ENCODE measurements around the gene RHBDD1. TPM values are rescaled to one million over a fixed set of nuclear protein-coding genes. Genes with fewer than 3 reads are reported as not detected.
A peak's percentile ranks its signal among the peaks of the same experiment; 100 is the strongest.

RHBDD1 gene
- total and polyA plus RNA-seq, 12 donors = 4.5 to 57.1 (median 33.7) TPM

DNA sequence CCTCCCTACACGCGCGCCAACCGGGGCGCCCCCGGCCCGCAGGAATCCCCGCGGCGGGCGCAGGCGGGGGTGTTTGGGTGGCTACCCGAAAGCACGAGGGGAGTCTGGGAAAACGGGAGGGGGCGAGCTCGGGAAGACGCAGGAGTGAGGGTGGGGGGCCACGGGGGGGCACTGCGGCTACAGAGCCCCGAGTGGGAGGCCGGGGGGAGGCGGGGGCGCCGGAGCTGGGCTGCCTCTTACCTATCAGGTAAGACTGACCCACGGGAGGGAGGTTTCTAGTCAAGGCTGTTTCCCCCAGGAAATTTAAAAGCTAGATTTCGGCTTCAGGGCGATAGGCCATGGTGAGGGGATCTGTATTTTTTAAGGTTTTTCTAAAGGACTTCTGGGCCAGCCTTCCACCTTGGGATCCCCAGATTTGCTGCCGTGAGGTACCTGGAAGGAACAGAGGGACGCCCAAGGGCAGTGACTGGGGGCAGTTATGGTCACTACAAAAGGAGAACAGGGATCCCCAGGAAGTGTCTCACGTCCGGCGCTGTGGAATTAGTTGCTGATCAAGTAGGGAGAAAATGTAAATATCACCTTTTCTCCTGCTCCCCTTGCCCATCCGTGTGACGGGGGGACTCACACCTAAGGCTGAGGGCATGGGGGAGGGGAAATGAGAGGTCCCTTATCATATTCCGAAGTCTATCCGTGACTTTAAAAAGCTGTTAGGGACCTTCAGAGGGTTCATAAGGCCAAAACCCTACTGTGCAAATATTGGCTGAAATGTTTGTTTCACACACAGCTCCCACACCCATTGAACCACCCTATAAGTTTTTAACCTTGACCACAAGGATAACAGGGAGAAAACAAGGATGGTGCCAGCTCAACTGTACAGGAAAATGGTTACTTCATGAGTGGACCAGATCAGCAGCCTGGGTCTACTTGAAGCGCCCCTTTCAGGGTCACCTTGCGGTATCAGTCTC lies 35.6 kb upstream of the RHBDD1 start:
- H3K4me1 ChIP-seq = peaks cover 3 to 60% (median 40%) of the 10 kb centered on the region in 9 donors
- peaks cover 0 to 65% (median 0%) of the 10 kb centered on the region in 7 donors for H3K27me3 ChIP-seq
- peaks cover 0 to 4% (median 0%) of the 10 kb centered on the region in 11 donors for H3K9me3 ChIP-seq
- peak overlapping the region; percentile 68 to 95 (median 84) for H3K4me3 ChIP-seq
- peaks cover 0 to 9% (median 0%) of the 10 kb centered on the region in 9 donors for H3K36me3 ChIP-seq
- ATAC-seq (no peak), DNase-seq (peak in 1 of 2 donors; percentile 42)
- TF ChIP-seq, protein P1, sequence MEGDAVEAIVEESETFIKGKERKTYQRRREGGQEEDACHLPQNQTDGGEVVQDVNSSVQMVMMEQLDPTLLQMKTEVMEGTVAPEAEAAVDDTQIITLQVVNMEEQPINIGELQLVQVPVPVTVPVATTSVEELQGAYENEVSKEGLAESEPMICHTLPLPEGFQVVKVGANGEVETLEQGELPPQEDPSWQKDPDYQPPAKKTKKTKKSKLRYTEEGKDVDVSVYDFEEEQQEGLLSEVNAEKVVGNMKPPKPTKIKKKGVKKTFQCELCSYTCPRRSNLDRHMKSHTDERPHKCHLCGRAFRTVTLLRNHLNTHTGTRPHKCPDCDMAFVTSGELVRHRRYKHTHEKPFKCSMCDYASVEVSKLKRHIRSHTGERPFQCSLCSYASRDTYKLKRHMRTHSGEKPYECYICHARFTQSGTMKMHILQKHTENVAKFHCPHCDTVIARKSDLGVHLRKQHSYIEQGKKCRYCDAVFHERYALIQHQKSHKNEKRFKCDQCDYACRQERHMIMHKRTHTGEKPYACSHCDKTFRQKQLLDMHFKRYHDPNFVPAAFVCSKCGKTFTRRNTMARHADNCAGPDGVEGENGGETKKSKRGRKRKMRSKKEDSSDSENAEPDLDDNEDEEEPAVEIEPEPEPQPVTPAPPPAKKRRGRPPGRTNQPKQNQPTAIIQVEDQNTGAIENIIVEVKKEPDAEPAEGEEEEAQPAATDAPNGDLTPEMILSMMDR (IDR thresholded peaks at IDR 0.05) = peak in 6 of 9 donors; percentile 5 to 53 (median 31)
- 4 to 8% methylated on average over 38 to 39 of the region's 39 CpGs for WGBS, 2 donors
- peak overlapping the region; percentile 80 to 97 (median 92) for H3K27ac ChIP-seq
- intact Hi-C loops (cut with DNase I) = loop anchor here (2.0 to 10.0 kb wide), 32 partner anchors 55 to 1135 kb away; no protein-coding TSS in a partner anchor

DNA sequence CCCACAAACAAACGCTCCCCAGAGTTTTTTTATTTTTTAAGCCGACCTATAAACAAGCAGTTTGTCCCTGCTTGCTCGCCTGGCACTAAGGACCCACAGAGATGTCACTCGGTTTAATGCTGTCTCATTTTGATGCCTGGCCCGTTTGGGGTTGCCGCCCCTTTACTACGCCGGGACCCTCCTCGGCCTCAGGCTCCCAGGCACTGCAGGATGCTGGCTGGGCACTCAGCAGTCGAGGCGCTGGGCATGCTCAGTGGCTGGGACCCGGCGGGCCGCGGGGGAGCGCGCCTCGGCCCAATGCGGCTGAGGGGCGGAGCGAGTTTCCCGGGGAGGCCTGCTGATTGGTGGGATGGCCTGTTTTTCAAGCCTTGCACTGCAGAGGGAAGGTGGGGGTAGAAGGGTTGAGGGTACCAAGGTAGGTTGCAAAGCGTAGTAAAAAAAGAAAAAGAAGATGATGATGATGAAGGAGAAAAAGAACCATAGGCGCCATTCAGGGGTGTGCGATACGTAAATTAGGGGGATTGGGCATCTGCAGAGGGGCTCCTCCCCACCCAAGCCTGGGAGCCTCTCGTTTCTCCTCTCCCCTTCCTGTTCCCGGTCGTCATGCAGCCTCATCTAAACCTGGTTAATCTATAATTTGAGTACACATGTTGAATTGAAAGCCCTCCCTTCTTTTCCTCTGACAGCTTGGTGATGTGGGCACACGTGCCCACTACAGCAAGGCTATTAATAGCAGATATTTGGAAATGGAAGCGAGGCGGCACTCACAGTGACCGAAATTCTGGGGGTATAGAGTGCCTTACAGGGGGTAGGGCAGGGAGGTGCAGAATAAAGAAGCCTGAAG lies 34.7 kb upstream of the RHBDD1 start:
- peak overlapping the region; percentile 80 to 97 (median 92) for H3K27ac ChIP-seq
- TF ChIP-seq, protein P1 (IDR thresholded peaks at IDR 0.05) = no peak
- H3K4me3 ChIP-seq = peak overlapping the region in 9 of 10 donors; percentile 68 to 95 (median 85)
- H3K36me3 ChIP-seq = peaks cover 0 to 9% (median 0%) of the 10 kb centered on the region in 9 donors
- peaks cover 0 to 51% (median 33%) of the 10 kb centered on the region in 9 donors for H3K4me1 ChIP-seq
- intact Hi-C loops (cut with DNase I) = loop anchor here (2.0 to 10.0 kb wide), 16 partner anchors 181 to 1136 kb away; no protein-coding TSS in a partner anchor
- ATAC-seq (peak; percentile 58 to 88 (median 83)), DNase-seq (peak; percentile 87 to 88)
- WGBS, 2 donors = 5 to 18% methylated on average over 33 of the region's 33 CpGs
- peaks cover 0 to 4% (median 0%) of the 10 kb centered on the region in 11 donors for H3K9me3 ChIP-seq
- H3K27me3 ChIP-seq = peaks cover 0 to 68% (median 0%) of the 10 kb centered on the region in 7 donors

DNA sequence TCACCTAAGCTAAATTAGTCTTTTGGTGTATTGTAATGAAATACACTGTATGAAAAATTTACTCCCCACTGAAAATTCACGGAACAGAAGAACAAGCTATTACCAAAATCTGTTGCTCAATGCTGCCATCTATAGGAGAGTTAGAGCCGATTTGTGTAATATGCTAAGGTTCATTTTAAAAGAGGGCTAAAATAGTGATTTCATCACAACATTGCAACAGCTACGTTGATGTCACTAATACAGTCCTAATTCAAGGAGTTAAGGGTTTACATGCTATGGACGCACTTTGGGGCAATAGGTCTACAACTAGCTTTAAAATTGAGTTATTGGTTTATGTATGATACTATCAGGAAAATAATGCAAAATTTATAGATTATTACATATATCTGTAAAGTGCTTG lies 33.3 kb upstream of the RHBDD1 start:
- Histone ChIP-seq H3K9me3 (peaks cover 0 to under 1% (median 0%) of the 10 kb centered on the region in 11 donors), H3K27me3 (peaks cover 0 to 65% (median 0%) of the 10 kb centered on the region in 7 donors), H3K4me3 (no peak overlapping the region), H3K27ac (peak overlapping the region in 1 of 10 donors; percentile 97), H3K4me1 (peaks cover 0 to 37% (median 32%) of the 10 kb centered on the region in 9 donors), H3K36me3 (peaks cover 0 to 1% (median 0%) of the 10 kb centered on the region in 9 donors)
- TF ChIP-seq, protein P1 (IDR thresholded peaks at IDR 0.05) = peak; percentile 49 to 86 (median 74)
- intact Hi-C loops (cut with DNase I) = loop anchor here (1.0 to 10.0 kb wide), 16 partner anchors 180 to 1138 kb away; no protein-coding TSS in a partner anchor
- ATAC-seq (no peak), DNase-seq (peak in 1 of 2 donors; percentile 38)
- 0% methylated on average over 4 of the region's 4 CpGs for WGBS, 2 donors
